GM08714 (cell line): ENCODE results near the gene GPD2.
"Not testable (repeated sequence)": the region's sequence is repeated elsewhere in the genome, so short reads cannot be mapped to it uniquely, and the experiment has no call there.

Experiments
- H3K4me3 ChIP-seq: fragments of 200-500 bp; sonication (Bioruptor generic); 2 replicates; pipeline ENCODE4 v1.5.1; 2014; ENCODE audit warnings: mild to moderate bottlenecking, low read length, inconsistent platforms
- ZNF274 ChIP-seq: IDR thresholded peaks from 2 replicates; pipeline ENCODE4 v1.6.1; 2012; ENCODE audit warnings: mild to moderate bottlenecking, low read depth, low read length

GPD2 gene

GRCh38 chr2:156513219-156513618 lies 77.0 kb downstream of the GPD2 start:
- H3K4me3 ChIP-seq = no peak overlapping the region
- no peak for TF ChIP-seq ZNF274

- no peak for TF ChIP-seq ZNF274
- H3K4me3 ChIP-seq = no peak overlapping the region
These were observed 81.2 kb downstream of the GPD2 start for GRCh38 chr2:156517419-156517818.

- TF ChIP-seq ZNF274 = no peak
- H3K4me3 ChIP-seq = no peak overlapping the region
These were observed 82.0 kb downstream of the GPD2 start for GRCh38 chr2:156518138-156518537.

- H3K4me3 ChIP-seq = no peak overlapping the region
- no peak for TF ChIP-seq ZNF274
These were observed 86.8 kb downstream of the GPD2 start for GRCh38 chr2:156522864-156523440.

- TF ChIP-seq ZNF274 = no peak
- H3K4me3 ChIP-seq = no peak overlapping the region
These were observed 90.9 kb downstream of the GPD2 start for GRCh38 chr2:156526950-156527636.

GRCh38 chr2:156528583-156528982 lies 92.4 kb downstream of the GPD2 start:
- not testable (repeated sequence) for H3K4me3 ChIP-seq

GRCh38 chr2:156532989-156533388 lies 96.8 kb downstream of the GPD2 start:
- TF ChIP-seq ZNF274 = no peak
- H3K4me3 ChIP-seq = no peak overlapping the region

GRCh38 chr2:156536534-156536933 lies 100.4 kb downstream of the GPD2 start:
- TF ChIP-seq ZNF274 = no peak
- no peak overlapping the region for H3K4me3 ChIP-seq

GRCh38 chr2:156537141-156537540 lies 101.0 kb downstream of the GPD2 start:
- no peak overlapping the region for H3K4me3 ChIP-seq
- TF ChIP-seq ZNF274 = no peak

GRCh38 chr2:156538083-156538504 lies 101.9 kb downstream of the GPD2 start:
- TF ChIP-seq ZNF274 = no peak
- H3K4me3 ChIP-seq = no peak overlapping the region

- no peak overlapping the region for H3K4me3 ChIP-seq
- TF ChIP-seq ZNF274 = no peak
These were observed 103.1 kb downstream of the GPD2 start for GRCh38 chr2:156539086-156539860.

GRCh38 chr2:156540706-156541105 lies 104.5 kb downstream of the GPD2 start:
- no peak overlapping the region for H3K4me3 ChIP-seq
- TF ChIP-seq ZNF274 = no peak

GRCh38 chr2:156541229-156541628 lies 105.0 kb downstream of the GPD2 start:
- TF ChIP-seq ZNF274 = no peak
- no peak overlapping the region for H3K4me3 ChIP-seq

GRCh38 chr2:156541706-156542105 lies 105.5 kb downstream of the GPD2 start:
- no peak for TF ChIP-seq ZNF274
- no peak overlapping the region for H3K4me3 ChIP-seq

- no peak for TF ChIP-seq ZNF274
- H3K4me3 ChIP-seq = no peak overlapping the region
These were observed 112.2 kb downstream of the GPD2 start for GRCh38 chr2:156548413-156548812.
